HepG2 (cell line): ENCODE results near the gene EHBP1. TPM values are rescaled to one million over a fixed set of nuclear protein-coding genes. Genes with fewer than 3 reads are reported as not detected.
A peak's percentile ranks its signal among the peaks of the same experiment; 100 is the strongest.

ENCODE experiments used
- ATAC-seq: fragments of 200-7000 bp; cut with Tn5 transposase; 3 replicates; pipeline ENCODE4 v1.9.1; 2020; ENCODE audit warnings: mild to moderate bottlenecking, moderate library complexity
- BruUV-seq: library from RNA; stranded (reverse); fragments of 400-500 nt; replicated peaks from 2 replicates; lab custom pipeline; 2021; lab: Mats Ljungman, UMichigan
- CTCF ChIA-PET: fragments of 300-600 bp; formaldehyde crosslinking; extraction: SDS; loops from one replicate; lab custom pipeline; 2021; ENCODE audit warnings: low total read pairs, inconsistent platforms, low intra/inter-chr PET ratio; lab: Yijun Ruan, JAX
- POLR2A ChIA-PET: fragments of 350-600 bp; sonication (Branson Sonifier 250); formaldehyde crosslinking; loops from one replicate; lab custom pipeline; 2020; ENCODE audit warnings: antibody characterized with exemption, inconsistent platforms; lab: Yijun Ruan, JAX
- DNase-seq: peaks from one replicate; pipeline ENCODE4 v3.0.0-alpha.2; 2015; ENCODE audit warnings: low spot score
- FAIRE-seq: peaks from 3 replicates; lab custom pipeline; 2011; peaks lifted over from hg19 to GRCh38; lab: Jason Lieb, UNC
- H2AFZ ChIP-seq: one replicate; pipeline ENCODE4 v1.6.1; 2011; ENCODE audit warnings: low read length, inconsistent platforms
- H3K27ac ChIP-seq: fragments of 300-600 bp; 3 replicates; pipeline ENCODE4 v1.8.0; 2011; ENCODE audit warnings: mixed run types, mild to moderate bottlenecking, mixed read lengths, low read length, inconsistent platforms; ENCODE audit not compliant: insufficient read depth; ENCODE audit errors: extremely low read length
- H3K27me3 ChIP-seq, 2 experiments: fragments of 200-600 bp in 1 of 2; 2 replicates in 1 of 2; 3 replicates in 1 of 2; pipeline versions ENCODE4 v1.6.0 to v1.8.0; 2011; ENCODE audit warnings: low read length in 2 of 2, mild to moderate bottlenecking in 2 of 2, moderate library complexity in 2 of 2, inconsistent platforms in 1 of 2; ENCODE audit not compliant: insufficient read depth in 2 of 2, control insufficient read depth in 1 of 2
- H3K36me3 ChIP-seq, 2 experiments: fragments of 200-600 bp in 1 of 2; replicated peaks in 1 of 2; 2 replicates in 1 of 2; 3 replicates in 1 of 2; pipeline versions ENCODE4 v1.5.1 to v1.8.0; 2011; ENCODE audit warnings: low read length in 2 of 2, inconsistent platforms in 1 of 2; ENCODE audit not compliant: insufficient read depth in 2 of 2, control insufficient read depth in 1 of 2
- H3K4me1 ChIP-seq: 2 replicates; pipeline ENCODE4 v1.5.1; 2012; ENCODE audit warnings: low read length, inconsistent platforms; ENCODE audit not compliant: insufficient read depth
- H3K4me2 ChIP-seq: 2 replicates; pipeline ENCODE4 v1.6.0; 2011; ENCODE audit warnings: low read depth, low read length, inconsistent platforms
- H3K4me3 ChIP-seq, 3 experiments: fragments of 200-600 bp in 1 of 3; sonication (generic), shearing (Covaris generic) in 1 of 3; replicated peaks in 1 of 3; 2 replicates each; pipeline ENCODE4 v1.5.1; 2011 to 2016; ENCODE audit warnings: low read length in 3 of 3, inconsistent platforms in 2 of 3, low read depth in 2 of 3, mild to moderate bottlenecking in 2 of 3, control low read depth in 1 of 3, mixed read lengths in 1 of 3; ENCODE audit not compliant: insufficient read depth in 1 of 3
- H3K79me2 ChIP-seq: one replicate; pipeline ENCODE4 v1.6.1; 2011; ENCODE audit warnings: low read length, inconsistent platforms; ENCODE audit not compliant: insufficient read depth
- H3K9ac ChIP-seq: 2 replicates; pipeline ENCODE4 v1.6.0; 2011; ENCODE audit warnings: mild to moderate bottlenecking, low read depth, low read length, inconsistent platforms; ENCODE audit not compliant: insufficient read depth
- H3K9me3 ChIP-seq: 2 replicates; pipeline ENCODE4 v1.5.1; 2012; ENCODE audit warnings: mild to moderate bottlenecking, low read length
- H4K20me1 ChIP-seq: 2 replicates; pipeline ENCODE4 v1.6.0; 2011; ENCODE audit warnings: inconsistent platforms, mild to moderate bottlenecking, low read length, moderate library complexity; ENCODE audit not compliant: insufficient read depth
- ATF2 ChIP-seq: sonication (generic); formaldehyde crosslinking; IDR thresholded peaks from 2 replicates; pipeline ENCODE4 v1.4.0; 2020; ENCODE audit warnings: missing genetic modification reagents
- DNMT3B ChIP-seq: conservative IDR thresholded peaks from 2 replicates; pipeline ENCODE4 v1.6.1; 2016; ENCODE audit warnings: missing biosample characterization, control low read depth
- GATAD2A ChIP-seq: IDR thresholded peaks from 2 replicates; pipeline ENCODE4 v1.6.1; 2016
- NR2F6 ChIP-seq, 2 experiments: IDR thresholded peaks; 2 replicates each; pipeline ENCODE4 v1.6.1; 2016; ENCODE audit warnings: antibody characterized with exemption in 1 of 2, mild to moderate bottlenecking in 1 of 2
- TAF1 ChIP-seq: sonication (generic); formaldehyde crosslinking; IDR thresholded peaks from 2 replicates; pipeline ENCODE4 v1.4.0; 2020; ENCODE audit warnings: missing genetic modification reagents
- TOE1 ChIP-seq: sonication (generic); formaldehyde crosslinking; IDR thresholded peaks from 2 replicates; pipeline ENCODE4 v1.4.0; 2020; ENCODE audit warnings: mild to moderate bottlenecking, missing genetic modification reagents
- ZNF335 ChIP-seq: sonication (generic); formaldehyde crosslinking; IDR thresholded peaks from 2 replicates; pipeline ENCODE4 v1.4.0; 2020; ENCODE audit warnings: missing genetic modification reagents
- ZNF790 ChIP-seq: sonication (generic); formaldehyde crosslinking; IDR thresholded peaks from 2 replicates; pipeline ENCODE4 v1.8.0; 2022; ENCODE audit warnings: missing genetic modification reagents, mild to moderate bottlenecking, borderline replicate concordance
- ZNF792 ChIP-seq: IDR thresholded peaks from 2 replicates; pipeline ENCODE4 v1.6.1; 2016
- WGBS: methylation state at CpG from one replicate; pipeline ENCODE4 v1.1.6; 2017; ENCODE audit warnings: low lambda C conversion rate; 5-methylcytosine and 5-hydroxymethylcytosine counted together
- in situ Hi-C: cut with HindIII; loops from 2 replicates; pipeline ENCODE4 v1.10.0; 2017; ENCODE audit warnings: low pct_unique_long_range_greater_than_20kb; ENCODE audit not compliant: extremely low pct_ligation_motif_present
- intact Hi-C: fragments of 100-400 bp; cut with micrococcal nuclease; formaldehyde crosslinking; loops from one replicate; pipeline ENCODE4 v1.10.0; 2022; ENCODE audit not compliant: unreplicated experiment
- polyA plus RNA-seq, 8 experiments: library from polyadenylated mRNA; depleted of rRNA in 3 of 8; stranded (reverse) in 7 of 8; unstranded in 1 of 8; fragments of >200 nt; fragmentation: Illumina TruSeq in 4 of 8; extraction: Trizol in 4 of 8; gene quantifications; 2 replicates each; pipeline versions ENCODE4 v1.2.1 to v1.2.3, GENCODE V29; 2011 to 2016; ENCODE audit warnings: low read depth in 4 of 8, missing spikeins in 1 of 8, mixed read lengths in 1 of 8; ENCODE audit not compliant: insufficient read depth in 1 of 8
- total RNA-seq, 5 experiments: library from RNA; depleted of rRNA; stranded (reverse); fragments of >200 nt; fragmentation: Illumina TruSeq; extraction: Trizol; gene quantifications; 2 replicates each; pipeline ENCODE4 v1.2.3, GENCODE V29; 2016; ENCODE audit warnings: low read depth in 1 of 5
- TF ChIP-seq, protein P1 (sequence below): sonication (generic); formaldehyde crosslinking; IDR thresholded peaks from 2 replicates; pipeline ENCODE4 v1.8.0; 2022; ENCODE audit warnings: missing genetic modification reagents, mild to moderate bottlenecking, inconsistent platforms, borderline replicate concordance

EHBP1 gene
- total and polyA plus RNA-seq, 2 of the 13 experiments (the other 11 are each of a cell fraction or from before 2014, with no cell fraction given) = 93.5 to 146 TPM

GRCh38 chr2:62723253-62723652 lies 17.7 kb downstream of the EHBP1 start:
- 95% methylated on average over 1 of the region's 1 CpG for WGBS
- FAIRE-seq = no peak
- H4K20me1 ChIP-seq = peaks cover 92% of the 10 kb centered on the region
- DNase-seq = no peak
- no peak overlapping the region for H3K27ac ChIP-seq
- H3K79me2 ChIP-seq = peaks cover 100% of the 10 kb centered on the region
- peaks cover 10 to 57% of the 10 kb centered on the region in 2 experiments for H3K36me3 ChIP-seq
- H3K9me3 ChIP-seq = 0 out of 2 replicates have a peak, but pooled peaks cover 5% of the 10 kb centered on the region
- H3K4me3 ChIP-seq = no peak overlapping the region
- peaks cover 98% of the 10 kb centered on the region for H3K4me1 ChIP-seq
- 0 out of 2 replicates have a peak, but pooled peaks have one; percentile 63 for TF ChIP-seq DNMT3B (CRISPR knock-in tag)
- TF ChIP-seq TAF1 = no peak
- no peaks in the 10 kb centered on the region for H3K27me3 ChIP-seq
- CTCF ChIA-PET = no interaction called here
- POLR2A ChIA-PET = interaction anchor here (1.2 to 1.8 kb wide), 3 partner anchors 13 to 153 kb away, joined by 3 to 6 read pairs (median 4); no protein-coding TSS in a partner anchor
- H2AFZ ChIP-seq = no peak overlapping the region
- in situ Hi-C loops = no loop called here
- H3K4me2 ChIP-seq = peak overlapping the region; percentile 19; the same call in 1 of the 2 replicates
- no TSS peak for BruUV-seq
- intact Hi-C loops = no loop called here
- ATAC-seq = no peak
- H3K9ac ChIP-seq = no peak overlapping the region

- intact Hi-C loops = no loop called here
Measured at GRCh38 chr2:62724106-62724505, 18.6 kb downstream of the EHBP1 start.

More at GRCh38 chr2:62724106-62724505, 18.6 kb downstream of the EHBP1 start:
- H3K4me3 ChIP-seq = no peak overlapping the region
- 0 out of 2 replicates have a peak, but pooled peaks cover 5% of the 10 kb centered on the region for H3K9me3 ChIP-seq
- DNase-seq (no peak), ATAC-seq (no peak), FAIRE-seq (no peak)
- no peak overlapping the region for H2AFZ ChIP-seq
- CTCF ChIA-PET = interaction anchor here (2.3 kb wide), 1 partner anchor 267 kb away, joined by 8 read pairs; no protein-coding TSS in a partner anchor
- H4K20me1 ChIP-seq = peaks cover 91% of the 10 kb centered on the region
- POLR2A ChIA-PET = interaction anchor here (0.8 to 1.8 kb wide), 4 partner anchors 14 to 155 kb away, joined by 3 to 6 read pairs (median 4); no protein-coding TSS in a partner anchor
- peaks cover 100% of the 10 kb centered on the region for H3K79me2 ChIP-seq
- no peak for TF ChIP-seq TOE1 (CRISPR knock-in tag)
- no peak for TF ChIP-seq ZNF790 (CRISPR knock-in tag)
- TF ChIP-seq ZNF335 (CRISPR knock-in tag) = peak; percentile 51; the same call in 1 of the 2 replicates
- TF ChIP-seq NR2F6 (IDR thresholded peaks at IDR 0.05) = no peak
- no peak for TF ChIP-seq NR2F6 (CRISPR knock-in tag; IDR thresholded peaks at IDR 0.05)
- TF ChIP-seq ZNF792 (CRISPR knock-in tag) = no peak
- TF ChIP-seq, protein P1, sequence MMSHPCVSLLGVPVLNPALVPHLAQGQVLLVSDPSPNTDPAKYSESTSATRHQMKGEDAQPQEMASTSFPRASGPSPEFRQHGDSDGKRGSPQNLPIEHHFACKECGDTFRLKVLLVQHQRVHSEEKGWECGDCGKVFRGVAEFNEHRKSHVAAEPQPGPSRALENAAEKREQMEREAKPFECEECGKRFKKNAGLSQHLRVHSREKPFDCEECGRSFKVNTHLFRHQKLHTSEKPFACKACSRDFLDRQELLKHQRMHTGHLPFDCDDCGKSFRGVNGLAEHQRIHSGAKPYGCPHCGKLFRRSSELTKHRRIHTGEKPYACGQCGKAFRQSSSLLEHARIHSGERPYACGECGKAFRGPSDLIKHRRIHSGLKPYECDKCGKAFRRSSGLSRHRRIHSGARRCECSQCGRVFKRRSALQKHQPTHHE (CRISPR knock-in tag) = no peak
- TF ChIP-seq ATF2 (CRISPR knock-in tag) = no peak
- TF ChIP-seq GATAD2A (CRISPR knock-in tag) = 0 out of 2 replicates have a peak, but pooled peaks have one; percentile 20
- TF ChIP-seq, all 625 proteins: peak for 2
- WGBS = 96% methylated on average over 2 of the region's 2 CpGs
- in situ Hi-C loops = no loop called here
- peaks cover 96% of the 10 kb centered on the region for H3K4me1 ChIP-seq
- no peak overlapping the region for H3K27ac ChIP-seq
- BruUV-seq = no TSS peak
- no peaks in the 10 kb centered on the region for H3K27me3 ChIP-seq
- no peak overlapping the region for H3K9ac ChIP-seq
- H3K4me2 ChIP-seq = 0 out of 2 replicates have a peak overlapping the region, but pooled peaks have one; percentile 23
- H3K36me3 ChIP-seq = peaks cover 7 to 52% of the 10 kb centered on the region in 2 experiments
